T47D (cell line): Measurements from ENCODE around the gene FAM20A.

Experiments used
- DNase-seq, 2 experiments: peaks; one replicate each; pipeline versions ENCODE4 v3.0.0 to v3.0.0-alpha.2; 2011 to 2012; ENCODE audit warnings: low read depth in 1 of 2, low spot score in 1 of 2
- JUND ChIP-seq: IDR thresholded peaks from 2 replicates; pipeline ENCODE4 v1.6.1; 2012; ENCODE audit warnings: low read depth
- in situ Hi-C: cut with HindIII; loops from 2 replicates; pipeline ENCODE4 v1.10.0; 2016; ENCODE audit warnings: low sequenced_read_pairs, low pct_unique_long_range_greater_than_20kb

FAM20A gene

GRCh38 chr17:68600931-68601564 lies at the start of gene FAM20A:
Gene FAM20A, minus strand, starts transcription at chr17:68601367. Its CDS starts 701 bp downstream, at chr17:68600666.
- in situ Hi-C loops: no loop called here
- TF ChIP-seq JUND: no peak
- DNase-seq: no peak

GRCh38 chr17:68649324-68649723 lies 48.2 kb upstream of the FAM20A start:
- TF ChIP-seq JUND: no peak
- in situ Hi-C loops: no loop called here
- no peak for DNase-seq

DNA sequence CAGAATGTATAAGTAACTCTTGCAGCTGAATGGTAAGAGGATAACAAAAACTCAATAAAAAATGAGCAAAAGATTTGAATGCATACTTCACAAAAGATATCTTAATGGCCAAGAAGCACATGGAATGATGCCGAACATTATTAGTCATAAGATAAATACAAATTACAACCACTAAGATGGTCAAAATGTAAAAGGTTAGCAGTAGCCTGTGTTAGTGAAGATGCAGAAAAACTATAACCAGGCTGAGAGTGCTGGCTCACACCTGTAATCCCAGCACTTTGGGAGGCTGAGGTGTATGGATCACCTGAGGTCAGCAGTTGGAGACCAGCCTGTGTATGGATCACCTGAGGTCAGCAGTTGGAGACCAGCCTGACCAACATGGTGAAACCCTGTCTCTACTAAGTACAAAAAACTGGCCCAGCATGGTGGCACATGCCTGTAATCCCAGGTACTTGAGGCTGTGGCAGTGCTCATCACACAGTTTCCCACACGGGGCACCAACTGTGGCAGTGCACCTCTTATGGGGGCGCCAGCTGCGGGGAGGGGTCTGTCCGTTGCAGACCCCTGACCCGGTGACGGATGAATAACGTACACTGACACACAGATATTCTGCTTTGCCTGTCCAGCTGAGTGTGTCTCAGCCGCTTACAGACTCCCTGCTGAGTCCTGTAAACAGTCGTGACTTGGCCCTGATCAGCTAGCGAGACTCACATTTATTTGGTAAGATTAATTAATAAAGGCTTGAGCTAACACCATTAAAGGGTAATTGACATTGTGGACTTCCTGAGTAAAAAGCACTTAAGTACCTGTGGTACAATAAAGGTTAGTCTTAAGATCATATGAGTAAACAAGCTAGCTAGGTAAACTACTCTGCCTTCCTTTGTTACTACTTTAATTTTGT lies 45.7 kb upstream of the FAM20A start:
- TF ChIP-seq JUND: no peak
- DNase-seq: no peak
- in situ Hi-C loops: no loop called here

DNA sequence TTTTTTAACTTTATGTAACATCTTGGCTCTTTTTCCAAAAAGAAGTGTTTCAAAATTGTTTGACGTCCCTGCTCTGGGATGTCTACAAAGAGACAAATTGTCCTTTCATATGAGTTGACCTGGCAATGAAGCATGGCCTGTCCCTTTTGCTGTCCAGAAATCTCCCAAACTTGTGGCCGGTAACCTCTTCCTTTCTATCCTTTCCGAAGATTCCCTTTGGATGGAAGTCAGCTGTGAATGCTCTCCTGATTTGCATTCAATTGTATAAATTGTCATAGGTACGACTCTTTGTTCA lies 40.9 kb upstream of the FAM20A start:
- DNase-seq: no peak
- no peak for TF ChIP-seq JUND
- in situ Hi-C loops: no loop called here

DNA sequence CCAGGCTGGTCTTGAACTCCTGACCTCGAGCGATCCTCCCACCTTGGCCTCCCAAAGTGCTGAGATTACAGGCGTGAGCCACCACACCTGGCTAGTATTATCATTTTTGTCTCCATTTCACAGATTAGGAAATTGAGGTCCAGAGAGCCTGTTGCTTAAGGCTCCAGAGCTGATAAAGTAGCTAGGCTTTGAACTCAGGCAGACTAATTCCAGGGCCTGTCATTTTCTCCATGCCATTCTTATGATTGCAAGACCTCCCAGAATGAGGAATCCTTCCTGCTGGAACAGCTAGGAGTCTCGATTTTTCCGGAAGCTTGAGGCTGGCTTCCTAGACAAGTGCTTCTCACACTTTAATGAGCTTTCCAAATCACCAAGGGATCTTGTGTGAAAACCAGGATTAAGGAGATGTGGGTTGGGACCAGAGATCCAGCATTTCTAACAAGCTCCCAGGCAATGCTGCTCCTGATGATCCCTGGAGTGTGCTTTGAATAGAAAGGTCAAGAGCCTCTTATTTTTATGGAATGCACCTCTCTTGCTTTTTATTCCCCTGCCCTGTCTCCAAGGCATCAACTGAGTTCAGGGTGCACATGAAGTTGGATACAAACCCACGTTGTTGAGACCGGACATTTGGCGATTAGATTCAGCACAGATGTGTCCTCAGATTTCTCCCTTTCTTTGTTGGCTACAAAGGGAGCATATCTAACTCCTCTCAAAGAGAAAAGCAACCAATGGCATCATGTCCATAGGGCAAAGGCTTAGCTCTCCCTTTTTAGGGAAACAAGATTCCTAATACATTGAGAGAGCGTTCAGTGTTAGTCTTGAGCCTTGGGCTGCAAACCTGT lies 40.3 kb upstream of the FAM20A start:
- no peak for TF ChIP-seq JUND
- no peak for DNase-seq
- in situ Hi-C loops: no loop called here

DNA sequence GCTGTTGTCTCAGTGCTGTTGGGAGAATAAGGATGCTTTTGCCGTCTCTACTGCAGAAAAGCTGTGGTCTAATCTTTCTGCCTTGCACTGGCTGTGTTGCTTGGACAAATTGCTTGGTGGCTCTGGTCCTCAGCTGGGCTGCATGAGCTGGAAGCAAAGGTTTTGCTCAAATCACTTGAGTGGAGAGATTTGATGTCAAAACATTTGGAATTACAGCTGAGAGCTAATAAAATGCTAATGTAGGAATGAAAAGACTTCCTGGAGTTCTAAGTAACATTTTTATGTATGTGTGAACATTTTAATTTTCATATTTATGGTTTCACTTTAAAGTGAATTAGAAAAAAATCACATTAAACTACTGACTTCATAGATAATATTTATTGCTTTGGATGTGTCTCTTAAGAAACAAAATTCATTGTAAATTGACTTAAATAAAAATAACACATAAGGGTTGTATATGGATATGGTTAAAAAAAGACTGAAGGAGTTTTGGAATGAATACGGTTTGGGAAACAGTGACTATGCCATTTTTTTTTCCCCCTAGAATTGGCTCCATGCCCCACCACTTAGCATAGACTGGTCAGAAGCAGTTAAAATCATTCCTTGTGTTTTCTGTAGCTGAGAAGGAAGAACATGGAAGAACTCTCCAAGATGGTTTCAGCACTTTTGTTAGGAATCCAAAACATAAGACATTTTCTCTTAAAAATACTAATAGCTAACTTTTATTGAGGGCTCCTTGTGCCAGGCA lies 39.2 kb upstream of the FAM20A start:
- DNase-seq: no peak
- TF ChIP-seq JUND: no peak
- in situ Hi-C loops: no loop called here

- no peak for TF ChIP-seq JUND
- no peak for DNase-seq
- in situ Hi-C loops: no loop called here
Observed at GRCh38 chr17:68634345-68634876, 33.2 kb upstream of the FAM20A start.

DNA sequence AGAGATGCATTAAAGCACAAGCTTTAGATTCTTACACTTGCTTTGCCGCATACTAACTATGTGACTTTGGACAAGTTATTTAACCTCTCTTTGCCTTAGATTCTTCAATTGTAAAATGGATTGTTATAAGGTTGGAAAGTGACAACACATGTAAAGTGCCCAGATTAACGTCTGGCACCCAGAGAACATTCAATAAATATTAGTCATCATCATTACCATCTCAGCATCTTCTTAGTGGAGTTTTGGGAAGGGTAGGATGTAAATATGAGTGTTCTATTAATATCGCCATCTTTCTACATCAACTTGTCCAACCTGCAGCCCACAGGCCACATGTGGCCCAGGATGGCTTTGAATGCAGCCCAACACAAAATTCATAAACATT lies 27.4 kb upstream of the FAM20A start:
- in situ Hi-C loops: no loop called here
- TF ChIP-seq JUND: no peak
- no peak for DNase-seq

DNA sequence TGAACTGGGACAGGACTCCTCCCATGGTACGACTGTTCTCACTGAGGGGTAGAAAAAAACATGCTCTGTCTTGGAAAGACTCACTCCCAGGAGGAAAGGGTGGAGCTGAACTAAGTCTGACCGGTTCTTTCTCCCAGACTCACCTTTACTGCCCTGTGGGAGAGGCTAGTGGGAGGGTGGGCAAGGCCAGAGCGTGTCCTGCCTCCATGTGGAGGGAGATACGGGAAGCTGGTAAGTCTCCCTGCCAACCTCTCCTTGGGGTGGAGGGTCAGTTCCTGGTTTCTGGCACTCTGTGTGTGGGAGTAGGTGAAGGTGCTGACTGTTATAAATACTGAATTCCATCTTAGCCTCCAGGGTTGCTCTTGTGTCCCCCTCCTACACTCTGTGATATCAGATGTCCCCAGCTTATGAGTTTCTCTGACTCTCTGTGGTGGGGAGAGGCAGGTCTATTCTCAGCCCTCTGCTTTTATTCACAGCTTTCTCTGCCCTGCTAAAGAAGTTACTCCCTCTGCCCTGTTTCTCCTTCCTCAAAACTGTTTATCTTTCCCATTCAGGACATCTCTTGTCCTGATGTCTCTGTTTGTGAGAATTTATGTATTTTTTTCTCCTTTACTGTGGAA lies 26.9 kb upstream of the FAM20A start:
- no peak for TF ChIP-seq JUND
- in situ Hi-C loops: no loop called here
- DNase-seq: peak in 1 of 2 experiments; percentile 10

- no peak for DNase-seq
- in situ Hi-C loops: no loop called here
- no peak for TF ChIP-seq JUND
Observed at GRCh38 chr17:68624381-68624780, 23.2 kb upstream of the FAM20A start.

DNA sequence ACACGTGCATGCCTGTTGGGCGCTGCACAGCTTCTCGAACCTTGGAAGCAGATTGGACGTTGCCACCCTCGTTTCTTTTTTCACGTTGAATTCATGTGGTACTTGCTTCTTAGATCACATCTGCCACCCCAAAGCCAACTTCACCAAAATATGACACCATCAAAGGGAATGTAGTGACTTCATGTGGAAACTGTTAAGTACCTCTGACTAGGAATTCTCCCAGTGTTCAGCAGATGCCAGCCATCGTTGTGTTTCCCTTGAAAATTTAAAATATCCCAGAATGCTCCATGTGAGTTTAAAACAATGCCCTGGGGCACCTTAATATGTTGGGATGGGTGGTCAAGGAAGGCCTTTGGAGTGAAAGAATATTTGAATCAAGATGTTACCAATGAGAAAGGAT lies 22.6 kb upstream of the FAM20A start:
- in situ Hi-C loops: no loop called here
- no peak for TF ChIP-seq JUND
- no peak for DNase-seq

GRCh38 chr17:68622423-68622822 lies 21.3 kb upstream of the FAM20A start:
- in situ Hi-C loops: no loop called here
- TF ChIP-seq JUND: no peak
- no peak for DNase-seq
